ENCODE measurements around the gene KCNQ5. TPM values are rescaled to one million over a fixed set of nuclear protein-coding genes. Genes with fewer than 3 reads are reported as not detected.

Gene KCNQ5
- total and polyA plus RNA-seq, 2 of the 8 experiments (the other 6 are each of a cell fraction or from before 2014, with no cell fraction given) = 0.83 to 1.2 TPM

- no peak for TF ChIP-seq NRF1 (IDR thresholded peaks at IDR 0.05; ENCODE audit: low read depth, low read length)
- no peak for TF ChIP-seq MAFK (IDR thresholded peaks at IDR 0.05; ENCODE audit: low read depth, low read length)
- TF ChIP-seq CTCF (IDR thresholded peaks at IDR 0.05; ENCODE audit: control extremely low read depth in 1 of 3, insufficient read depth in 1 of 3, low read depth in 1 of 3, low read length in 3 of 3) = no peak
- no peak for TF ChIP-seq ATF3 (IDR thresholded peaks at IDR 0.05; ENCODE audit: insufficient read depth, low read depth, low read length)
- TF ChIP-seq JUN (IDR thresholded peaks at IDR 0.05; ENCODE audit: low read depth, low read length) = no peak
- no peak for TF ChIP-seq RNF2 (IDR thresholded peaks at IDR 0.05; ENCODE audit: borderline replicate concordance, low read depth, low read length, missing control alignments, poor library complexity, severe bottlenecking)
- no peak for TF ChIP-seq EZH2 (IDR thresholded peaks at IDR 0.05; ENCODE audit: low read depth, low read length, severe bottlenecking)
- TF ChIP-seq POU5F1 (IDR thresholded peaks at IDR 0.05; ENCODE audit: low read depth, low read length) = no peak
- no peak overlapping the region for H4K5ac ChIP-seq (ENCODE audit: insufficient read length, low read depth, low read length)
- H3K79me2 ChIP-seq (ENCODE audit: control insufficient read depth in 1 of 2, insufficient read depth in 2 of 2, low read length in 2 of 2) = no peaks in the 10 kb centered on the region
- H3K56ac ChIP-seq (replicated peaks; ENCODE audit: insufficient read length, low read depth, low read length) = no peak overlapping the region
- H2AK5ac ChIP-seq (ENCODE audit: low read depth, low read length) = no peak overlapping the region
- H3K14ac ChIP-seq (ENCODE audit: insufficient read length) = no peak overlapping the region
- H3K27me3 ChIP-seq (replicated peaks in 1 of 4; ENCODE audit: control insufficient read depth in 3 of 4, extremely low read depth in 1 of 4, insufficient read depth in 3 of 4, low read length in 3 of 4) = no peaks in the 10 kb centered on the region
- H3K9me3 ChIP-seq (ENCODE audit: insufficient read depth in 2 of 2, low read depth in 1 of 2, low read length in 1 of 2) = no peaks in the 10 kb centered on the region
- H4K8ac ChIP-seq (ENCODE audit: extremely low read depth, insufficient read depth, low read length) = no peak overlapping the region
- H2BK20ac ChIP-seq (ENCODE audit: low read length) = no peak overlapping the region
- no peaks in the 10 kb centered on the region for H3K23me2 ChIP-seq (ENCODE audit: low read depth, low read length)
- H4K20me1 ChIP-seq (replicated peaks in 1 of 2; ENCODE audit: control insufficient read depth in 1 of 2, insufficient read depth in 2 of 2, low read length in 2 of 2) = no peaks in the 10 kb centered on the region
- 87% methylated on average over 4 of the region's 4 CpGs; no CpG with 5 or more reads in 1 of the 2 experiments for WGBS, 2 experiments (ENCODE audit: extremely low coverage in 1 of 2, insufficient coverage in 1 of 2, insufficient read length in 1 of 2, insufficient replicate concordance in 2 of 2, low coverage in 1 of 2, low lambda C conversion rate in 2 of 2, missing lambda C conversion rate in 1 of 2)
- FAIRE-seq (no peak), DNase-seq (ENCODE audit: low read depth in 1 of 2, low spot score in 2 of 2) (no peak)
- no peak overlapping the region for H3K4me2 ChIP-seq (ENCODE audit: insufficient read depth in 1 of 2, low read depth in 2 of 2, low read length in 2 of 2)
- no peak overlapping the region for H2BK5ac ChIP-seq (ENCODE audit: low read depth, low read length)
- POLR2A ChIA-PET (ENCODE audit: partially characterized antibody) = no interaction called here
- no peak overlapping the region for H2BK15ac ChIP-seq (ENCODE audit: low read length)
- no peak overlapping the region for H3K18ac ChIP-seq (ENCODE audit: extremely low read depth, low read length)
- H3K9ac ChIP-seq (replicated peaks in 1 of 4; ENCODE audit: extremely low read depth in 1 of 4, low read depth in 3 of 4, low read length in 3 of 4) = no peak overlapping the region
- CTCF ChIA-PET (ENCODE audit: partially characterized antibody) = interaction anchor here (0.9 to 1.2 kb wide), 3 partner anchors 8 to 349 kb away, joined by 3 read pairs; no protein-coding TSS in a partner anchor
- H2BK120ac ChIP-seq (replicated peaks; ENCODE audit: low read depth, low read length) = no peak overlapping the region
- no peak overlapping the region for H2BK12ac ChIP-seq (ENCODE audit: low read depth, low read length)
- no peak overlapping the region for H3K4ac ChIP-seq (replicated peaks; ENCODE audit: insufficient read length, low read depth, low read length)
- H3K4me1 ChIP-seq (replicated peaks in 1 of 4; ENCODE audit: control insufficient read depth in 3 of 4, insufficient read depth in 4 of 4, low read length in 3 of 4) = no peaks in the 10 kb centered on the region
- no peak overlapping the region for H3K27ac ChIP-seq (ENCODE audit: low read depth, low read length)
- H4K91ac ChIP-seq (replicated peaks; ENCODE audit: insufficient read length, low read length) = no peak overlapping the region
- no peaks in the 10 kb centered on the region for H3K36me3 ChIP-seq (ENCODE audit: control insufficient read depth in 2 of 4, insufficient read depth in 4 of 4, low read length in 3 of 4)
- H2AFZ ChIP-seq (ENCODE audit: low read length) = no peak overlapping the region
- no peak overlapping the region for H3K4me3 ChIP-seq (ENCODE audit: extremely low read depth in 1 of 4, insufficient read depth in 2 of 4, low read depth in 3 of 4, low read length in 4 of 4)
- H3K79me1 ChIP-seq (ENCODE audit: low read depth, low read length) = no peaks in the 10 kb centered on the region
- H3K23ac ChIP-seq (ENCODE audit: insufficient read length) = no peak overlapping the region
Observed at GRCh38 chr6:72760114-72760793, 138.4 kb downstream of the KCNQ5 start.

Measured in H1 (cell line).